IPS-18a (cell line): ENCODE measurements around the gene TACR1.

Experiments used
- H3K27ac ChIP-seq: one replicate; pipeline ENCODE4 v1.5.1; 2013; ENCODE audit warnings: low read length
- H3K27me3 ChIP-seq: one replicate; pipeline ENCODE4 v1.6.1; 2013; ENCODE audit warnings: mild to moderate bottlenecking, low read length; ENCODE audit not compliant: control insufficient read depth, insufficient read depth
- H3K36me3 ChIP-seq: one replicate; pipeline ENCODE4 v1.6.1; 2013; ENCODE audit warnings: low read depth, low read length; ENCODE audit not compliant: control insufficient read depth
- H3K4me1 ChIP-seq: one replicate; pipeline ENCODE4 v1.6.1; 2013; ENCODE audit warnings: low read depth, low read length; ENCODE audit not compliant: control insufficient read depth
- H3K4me3 ChIP-seq: one replicate; pipeline ENCODE4 v1.5.1; 2013; ENCODE audit warnings: low read length
- H3K9ac ChIP-seq: one replicate; pipeline ENCODE4 v1.6.1; 2013; ENCODE audit warnings: mild to moderate bottlenecking, low read length, moderate library complexity
- H3K9me3 ChIP-seq: one replicate; pipeline ENCODE4 v1.6.1; 2013; ENCODE audit warnings: low read depth, low read length; ENCODE audit not compliant: control insufficient read depth

Gene TACR1

DNA sequence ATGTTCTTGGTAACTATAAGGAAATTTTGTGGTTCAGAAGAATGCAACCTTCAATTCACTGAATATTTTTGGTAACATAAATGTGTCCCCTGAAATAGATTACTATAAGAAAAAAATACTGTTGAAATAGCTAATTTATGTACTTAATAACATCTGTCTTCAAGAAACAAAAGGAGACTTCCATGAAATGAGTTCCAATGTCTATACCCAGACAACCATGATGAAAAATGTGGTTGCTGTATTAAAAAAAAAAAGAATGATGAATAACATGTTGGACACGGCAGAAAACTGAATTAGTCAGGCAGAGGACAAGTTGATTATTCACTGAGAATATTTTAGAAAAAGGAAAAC is 98.5 kb downstream of the TACR1 start:
- no peak overlapping the region for H3K27ac ChIP-seq
- H3K27me3 ChIP-seq: no peaks in the 10 kb centered on the region
- peaks cover 4% of the 10 kb centered on the region for H3K4me1 ChIP-seq
- no peak overlapping the region for H3K4me3 ChIP-seq
- H3K36me3 ChIP-seq: no peaks in the 10 kb centered on the region
- no peak overlapping the region for H3K9ac ChIP-seq
- peaks cover 4% of the 10 kb centered on the region for H3K9me3 ChIP-seq

- Histone ChIP-seq H3K4me3 (no peak overlapping the region), H3K36me3 (no peaks in the 10 kb centered on the region), H3K27me3 (no peaks in the 10 kb centered on the region), H3K9ac (no peak overlapping the region), H3K27ac (no peak overlapping the region), H3K9me3 (peaks cover 4% of the 10 kb centered on the region), H3K4me1 (peaks cover 4% of the 10 kb centered on the region)
Observed at GRCh38 chr2:75100011-75100800, 99.1 kb downstream of the TACR1 start.

- Histone ChIP-seq H3K9me3 (peaks cover 4% of the 10 kb centered on the region), H3K4me3 (no peak overlapping the region), H3K27ac (no peak overlapping the region), H3K9ac (no peak overlapping the region), H3K27me3 (no peaks in the 10 kb centered on the region), H3K36me3 (no peaks in the 10 kb centered on the region), H3K4me1 (peaks cover 4% of the 10 kb centered on the region)
Observed at GRCh38 chr2:75099521-75099922, 99.8 kb downstream of the TACR1 start.

GRCh38 chr2:75098856-75099255 is 100.5 kb downstream of the TACR1 start:
- Histone ChIP-seq H3K9ac (no peak overlapping the region), H3K27ac (no peak overlapping the region), H3K36me3 (no peaks in the 10 kb centered on the region), H3K4me3 (no peak overlapping the region), H3K9me3 (peaks cover 4% of the 10 kb centered on the region), H3K4me1 (peaks cover 4% of the 10 kb centered on the region), H3K27me3 (no peaks in the 10 kb centered on the region)

DNA sequence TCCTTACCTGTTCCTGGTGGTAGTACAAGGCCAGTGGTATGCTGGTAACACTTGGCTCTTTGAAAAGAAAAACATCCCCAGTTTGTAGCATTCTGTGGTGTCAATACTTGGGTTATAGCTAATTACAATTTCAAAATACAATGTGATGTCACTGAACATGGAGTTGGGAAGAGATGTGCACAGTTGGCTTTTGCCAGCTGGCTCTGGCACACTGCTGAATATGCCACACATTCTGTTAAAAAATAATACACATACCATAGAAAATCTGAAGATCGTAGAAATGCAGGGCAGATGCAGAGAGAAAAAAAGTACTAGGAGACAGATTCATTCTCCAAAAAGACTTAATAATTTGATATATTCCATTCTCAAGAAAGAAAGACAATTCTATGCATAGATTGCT is 101.5 kb downstream of the TACR1 start:
- peaks cover 4% of the 10 kb centered on the region for H3K4me1 ChIP-seq
- H3K4me3 ChIP-seq: no peak overlapping the region
- H3K27ac ChIP-seq: no peak overlapping the region
- no peak overlapping the region for H3K9ac ChIP-seq
- no peaks in the 10 kb centered on the region for H3K36me3 ChIP-seq
- H3K9me3 ChIP-seq: peaks cover 4% of the 10 kb centered on the region
- H3K27me3 ChIP-seq: no peaks in the 10 kb centered on the region

DNA sequence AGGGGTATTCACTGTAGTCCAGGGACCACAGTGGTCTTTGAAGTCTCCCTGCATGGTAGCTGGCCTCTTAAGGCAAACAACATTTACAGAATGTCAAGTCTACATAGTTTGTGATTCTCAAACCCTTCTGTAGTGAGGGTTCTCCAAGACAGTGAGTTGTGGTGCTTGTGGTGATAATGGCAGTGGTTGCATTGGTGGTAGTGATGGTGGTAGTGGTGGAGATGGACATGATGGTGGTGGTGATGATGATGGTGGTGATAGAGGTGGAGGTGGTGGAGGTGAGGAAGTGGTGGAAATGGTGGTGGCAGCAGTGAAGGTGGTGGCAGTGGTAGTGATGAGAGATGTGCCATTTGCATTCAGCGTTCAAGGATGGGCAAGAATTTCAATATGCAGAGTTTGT is 104.9 kb downstream of the TACR1 start:
- Histone ChIP-seq H3K4me1 (peaks cover 4% of the 10 kb centered on the region), H3K27me3 (no peaks in the 10 kb centered on the region), H3K27ac (no peak overlapping the region), H3K9me3 (no peaks in the 10 kb centered on the region), H3K9ac (no peak overlapping the region), H3K4me3 (no peak overlapping the region), H3K36me3 (no peaks in the 10 kb centered on the region)

GRCh38 chr2:75090770-75091515 is 108.4 kb downstream of the TACR1 start:
- Histone ChIP-seq H3K9me3 (no peaks in the 10 kb centered on the region), H3K36me3 (no peaks in the 10 kb centered on the region), H3K27ac (no peak overlapping the region), H3K4me3 (no peak overlapping the region), H3K4me1 (no peaks in the 10 kb centered on the region), H3K27me3 (no peaks in the 10 kb centered on the region), H3K9ac (no peak overlapping the region)

- no peaks in the 10 kb centered on the region for H3K9me3 ChIP-seq
- no peak overlapping the region for H3K27ac ChIP-seq
- H3K4me3 ChIP-seq: no peak overlapping the region
- H3K36me3 ChIP-seq: no peaks in the 10 kb centered on the region
- no peaks in the 10 kb centered on the region for H3K27me3 ChIP-seq
- H3K9ac ChIP-seq: no peak overlapping the region
- no peaks in the 10 kb centered on the region for H3K4me1 ChIP-seq
Observed at GRCh38 chr2:75089471-75089870, 109.8 kb downstream of the TACR1 start.

DNA sequence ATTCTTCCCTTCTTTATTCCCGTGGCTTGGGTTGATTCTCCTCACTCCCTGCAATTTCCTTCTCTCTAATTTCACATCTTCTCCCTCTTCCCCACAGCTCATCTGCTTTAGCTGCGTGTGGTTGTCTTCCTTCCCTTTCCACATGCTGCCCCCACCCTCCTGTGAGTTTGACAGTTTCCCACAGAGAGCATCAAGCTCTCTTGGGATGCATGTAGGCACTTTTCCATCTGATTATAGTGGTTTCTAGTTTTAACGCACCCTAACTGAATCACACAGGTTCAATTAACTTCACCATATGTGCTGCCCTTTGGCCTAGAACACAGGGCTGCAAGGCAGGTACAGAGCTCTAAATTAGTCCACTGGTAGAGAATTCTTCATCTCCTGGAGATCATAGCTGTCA is 110.5 kb downstream of the TACR1 start:
- no peak overlapping the region for H3K4me3 ChIP-seq
- H3K36me3 ChIP-seq: no peaks in the 10 kb centered on the region
- H3K9ac ChIP-seq: no peak overlapping the region
- H3K4me1 ChIP-seq: no peaks in the 10 kb centered on the region
- no peaks in the 10 kb centered on the region for H3K9me3 ChIP-seq
- no peaks in the 10 kb centered on the region for H3K27me3 ChIP-seq
- no peak overlapping the region for H3K27ac ChIP-seq

DNA sequence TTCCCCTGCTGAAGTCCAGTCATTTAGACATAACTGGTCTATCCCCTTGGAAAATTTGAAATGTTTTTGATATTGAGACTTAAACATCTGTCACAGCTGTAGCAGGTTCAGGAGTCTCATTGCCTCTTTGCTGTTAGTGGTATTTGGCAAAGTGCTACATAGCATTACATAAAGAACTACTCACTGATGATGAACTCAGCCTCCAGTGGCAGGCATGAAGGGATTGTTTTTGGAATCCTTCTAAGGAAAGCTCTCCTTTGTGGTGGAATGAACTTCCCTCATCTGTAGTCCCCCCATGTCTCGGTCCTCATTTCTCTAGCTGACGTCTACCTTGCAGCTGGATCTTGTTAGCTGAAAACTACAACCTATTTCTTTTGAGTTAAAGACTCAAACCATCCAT is 111.6 kb downstream of the TACR1 start:
- H3K27ac ChIP-seq: no peak overlapping the region
- H3K36me3 ChIP-seq: no peaks in the 10 kb centered on the region
- no peaks in the 10 kb centered on the region for H3K27me3 ChIP-seq
- H3K4me1 ChIP-seq: no peaks in the 10 kb centered on the region
- no peak overlapping the region for H3K4me3 ChIP-seq
- H3K9me3 ChIP-seq: no peaks in the 10 kb centered on the region
- H3K9ac ChIP-seq: no peak overlapping the region

GRCh38 chr2:75079575-75079974 is 119.7 kb downstream of the TACR1 start:
- no peaks in the 10 kb centered on the region for H3K4me1 ChIP-seq
- no peak overlapping the region for H3K27ac ChIP-seq
- no peak overlapping the region for H3K9ac ChIP-seq
- no peaks in the 10 kb centered on the region for H3K36me3 ChIP-seq
- no peak overlapping the region for H3K4me3 ChIP-seq
- no peaks in the 10 kb centered on the region for H3K27me3 ChIP-seq
- no peaks in the 10 kb centered on the region for H3K9me3 ChIP-seq

- no peak overlapping the region for H3K9ac ChIP-seq
- no peaks in the 10 kb centered on the region for H3K36me3 ChIP-seq
- H3K27ac ChIP-seq: no peak overlapping the region
- no peaks in the 10 kb centered on the region for H3K9me3 ChIP-seq
- no peaks in the 10 kb centered on the region for H3K27me3 ChIP-seq
- H3K4me3 ChIP-seq: no peak overlapping the region
- peaks cover 4% of the 10 kb centered on the region for H3K4me1 ChIP-seq
Observed at GRCh38 chr2:75077909-75078308, 121.4 kb downstream of the TACR1 start.
